ENCODE data around the gene STOM.

The STOM gene

DNA sequence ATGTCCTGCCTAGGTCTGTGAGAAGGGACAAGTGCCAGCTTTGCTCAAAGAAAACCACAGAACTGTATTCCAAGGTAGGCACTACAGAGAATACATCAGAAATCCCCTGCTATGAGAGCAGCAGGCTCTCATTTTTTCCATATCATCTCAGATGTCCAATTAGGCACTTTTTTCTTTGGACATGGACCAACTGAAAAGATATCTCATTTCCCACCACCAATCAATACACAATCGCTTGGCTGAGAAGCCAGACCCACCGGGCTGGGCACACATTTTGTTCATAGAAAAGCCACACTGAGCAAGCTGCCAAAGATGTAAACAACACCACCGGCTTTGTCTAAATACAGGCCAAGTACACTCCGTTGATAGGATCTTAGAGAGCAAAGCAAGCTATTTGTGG, 25.9 kb downstream of the STOM start:
- no peak for ATAC-seq

DNA sequence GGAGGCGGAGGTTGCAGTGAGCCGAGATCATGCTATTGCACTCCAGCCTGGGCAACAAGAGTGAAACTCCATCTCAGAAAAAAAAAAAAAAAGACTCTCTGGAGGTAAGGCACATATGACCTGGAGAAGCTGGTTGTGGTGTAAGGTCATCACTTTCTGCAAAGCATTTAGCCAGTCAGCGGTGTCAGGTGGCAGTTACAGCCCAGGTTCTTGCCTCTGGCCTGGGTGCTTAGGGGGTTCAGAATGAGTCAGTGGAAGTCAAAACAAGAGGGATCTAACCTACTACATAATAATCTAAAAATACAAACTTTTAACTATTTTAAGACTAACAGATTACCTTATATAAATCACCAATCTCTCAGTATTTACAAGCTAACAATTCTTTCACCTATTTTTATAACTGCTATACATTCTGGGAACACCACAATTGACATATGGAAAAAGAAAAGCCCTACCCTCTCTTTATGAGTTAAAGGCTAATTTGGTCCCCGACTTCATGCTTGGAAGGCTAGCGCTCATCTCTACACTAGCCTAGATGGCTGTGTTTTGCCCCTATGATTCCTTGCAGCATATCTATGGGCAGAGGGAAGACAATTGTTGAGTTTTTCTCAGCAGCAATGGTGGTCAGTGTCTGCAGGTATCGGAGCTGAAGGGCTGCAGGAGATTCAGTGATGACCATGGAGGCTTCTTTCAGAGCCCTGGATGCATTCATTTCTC, 29.2 kb downstream of the STOM start:
- ATAC-seq: no peak

DNA sequence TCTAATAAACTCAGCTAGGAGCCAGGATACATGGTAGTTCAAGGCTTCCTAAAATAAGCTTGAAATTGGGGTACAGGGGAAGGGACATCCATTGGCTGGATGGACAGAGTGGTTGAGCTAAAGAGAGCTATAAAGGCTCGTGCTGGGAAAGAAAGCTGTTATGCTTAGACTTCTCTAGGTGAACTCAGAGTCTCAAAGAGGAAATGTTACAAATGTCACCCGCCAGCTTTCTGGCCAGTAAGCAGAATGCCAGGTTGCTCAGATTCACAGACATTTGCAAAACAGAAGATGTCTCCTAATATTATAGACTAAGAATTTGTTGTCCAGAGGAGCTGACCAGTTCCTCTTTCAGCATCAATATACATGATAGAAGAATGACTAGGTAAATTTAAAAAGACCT, 30.6 kb downstream of the STOM start:
- no peak for ATAC-seq

DNA sequence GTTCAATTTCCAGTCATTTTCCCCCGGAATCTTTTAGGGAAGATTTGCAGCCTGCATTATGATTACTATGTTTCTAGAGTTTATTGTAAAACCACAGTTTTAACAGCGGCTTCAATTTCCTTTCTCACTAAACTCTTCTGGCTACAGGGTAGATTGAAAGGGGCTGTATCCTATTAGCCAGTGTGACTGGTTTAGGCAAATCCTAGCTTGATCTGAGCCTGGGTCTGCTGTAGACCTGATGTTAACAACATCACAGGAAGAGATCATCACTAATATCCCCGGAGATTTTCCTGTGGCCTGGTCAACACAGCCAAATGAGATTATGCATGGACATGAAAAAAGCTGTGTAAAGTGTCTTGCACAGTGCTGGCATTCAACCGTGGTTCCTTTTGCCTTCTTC, 33.4 kb downstream of the STOM start:
- no peak for ATAC-seq

DNA sequence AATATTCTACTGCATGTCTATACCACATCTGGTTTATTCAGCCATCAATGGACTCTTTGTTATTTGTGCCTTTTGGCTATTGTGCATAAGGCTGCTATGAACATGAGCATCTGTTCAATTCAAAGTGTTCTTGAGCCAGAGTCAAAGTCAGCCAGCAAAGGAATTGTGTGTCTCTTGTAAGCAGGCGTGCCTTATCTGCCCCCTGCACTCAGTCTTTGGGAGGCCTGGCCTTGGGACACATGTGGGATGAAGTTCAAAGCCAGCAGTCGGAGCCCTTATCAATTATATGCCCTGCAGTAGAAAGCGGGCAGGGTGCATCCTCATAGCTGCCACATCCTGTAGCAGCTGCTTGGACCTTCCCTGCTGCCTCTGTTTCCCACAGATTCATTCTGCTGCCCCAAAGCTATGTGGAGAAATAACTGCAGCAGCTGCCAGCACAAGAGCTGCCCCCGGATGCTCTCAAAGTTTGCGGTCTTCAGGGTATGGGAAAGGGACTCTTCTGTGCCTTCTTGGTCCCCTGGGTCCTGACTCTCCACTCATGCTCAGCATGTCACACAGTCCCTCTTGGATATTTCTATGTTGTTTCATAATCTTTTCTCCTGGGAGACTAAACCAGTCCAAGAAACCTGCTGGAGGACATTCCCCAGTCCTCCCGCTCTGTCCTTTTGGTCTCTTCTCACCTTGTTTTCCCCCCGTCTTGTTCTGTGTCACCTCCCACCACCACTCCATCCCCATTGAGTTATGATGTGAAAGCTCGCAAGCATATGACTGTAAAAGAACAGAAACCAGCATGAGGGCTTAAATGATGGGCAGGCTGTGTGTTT, 35.9 kb downstream of the STOM start:
- no peak for ATAC-seq

DNA sequence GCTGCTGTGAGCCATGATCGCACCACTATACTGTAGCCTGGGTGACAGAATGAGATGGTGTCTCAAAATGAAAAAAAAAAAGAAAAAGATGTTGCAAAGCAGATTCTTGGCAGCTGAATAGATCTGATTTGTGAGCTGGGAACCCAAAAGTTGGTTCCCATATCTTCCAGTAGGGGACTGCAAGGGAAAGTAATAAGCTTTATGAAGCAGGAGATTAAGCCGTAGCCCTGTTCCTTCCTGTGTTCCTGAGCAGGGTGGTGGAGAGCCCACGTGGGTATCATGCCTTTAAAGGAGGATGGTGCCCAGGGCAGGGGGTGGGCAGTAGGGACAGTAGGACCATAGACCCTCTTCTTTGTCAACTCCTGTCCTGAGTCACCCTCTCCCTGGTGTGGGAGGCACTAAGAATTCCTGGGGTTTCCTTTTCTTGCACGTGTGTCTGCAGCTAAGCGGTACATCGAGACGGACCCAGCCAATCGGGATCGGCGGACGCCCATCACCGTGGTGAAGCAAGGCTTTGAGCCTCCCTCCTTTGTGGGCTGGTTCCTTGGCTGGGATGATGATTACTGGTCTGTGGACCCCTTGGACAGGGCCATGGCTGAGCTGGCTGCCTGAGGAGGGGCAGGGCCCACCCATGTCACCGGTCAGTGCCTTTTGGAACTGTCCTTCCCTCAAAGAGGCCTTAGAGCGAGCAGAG, 37.9 kb downstream of the STOM start:
- no peak for ATAC-seq

DNA sequence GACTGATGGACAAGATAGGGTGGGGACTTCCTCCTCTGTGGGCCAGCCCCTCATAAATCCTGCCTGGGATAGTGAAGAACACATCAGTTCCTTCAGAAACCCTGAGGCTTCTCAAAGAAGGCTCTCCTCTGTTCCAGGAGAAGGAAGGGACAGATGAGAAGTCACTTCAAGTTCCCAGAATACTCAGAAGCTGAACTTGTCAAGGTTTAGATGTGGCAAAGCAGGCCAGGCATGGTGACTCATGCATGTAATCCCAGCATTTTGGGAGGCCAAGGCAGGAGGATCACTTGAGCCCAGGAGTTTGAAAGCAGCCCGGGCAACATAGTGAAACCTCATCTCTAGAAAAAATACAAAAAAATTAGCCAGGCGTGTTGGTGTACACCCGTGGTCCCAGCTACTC, 38.5 kb downstream of the STOM start:
- no peak for ATAC-seq

DNA sequence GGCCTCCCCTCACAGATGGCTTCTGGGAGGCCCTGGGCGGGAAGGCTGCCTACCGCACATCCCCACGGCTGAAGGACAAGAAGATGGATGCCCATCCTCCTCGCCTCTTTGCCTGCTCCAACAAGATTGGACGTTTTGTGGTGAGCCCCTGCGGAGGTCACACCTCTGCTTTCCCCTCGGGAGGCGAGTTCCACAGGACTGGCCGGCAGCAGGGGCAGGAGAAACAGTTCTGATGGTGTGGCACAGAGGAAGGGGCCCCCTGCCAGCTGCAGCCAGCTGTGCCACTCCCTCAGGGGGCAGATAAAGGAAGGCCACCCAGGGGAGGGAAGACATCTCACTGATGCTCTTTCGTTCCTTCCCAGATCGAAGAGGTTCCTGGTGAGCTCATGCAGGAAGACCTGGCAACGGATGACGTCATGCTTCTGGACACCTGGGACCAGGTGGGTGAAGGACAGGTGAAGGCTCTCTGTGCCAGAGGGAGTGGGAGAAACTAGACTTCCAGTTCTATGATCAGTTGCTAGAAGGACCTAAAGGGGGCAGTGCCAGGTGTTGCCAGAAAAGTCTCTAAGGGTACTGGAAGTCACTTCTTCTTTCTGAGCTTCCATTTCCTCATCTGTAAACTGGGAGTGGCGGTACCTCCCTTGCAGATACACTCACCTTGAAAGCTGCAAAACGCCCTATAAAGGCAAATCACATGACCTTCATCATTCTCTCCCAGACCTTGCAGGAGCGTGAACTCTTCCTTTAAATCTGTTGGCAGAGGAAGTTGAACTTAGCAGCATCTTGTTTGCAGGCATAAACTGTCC, 41.0 kb downstream of the STOM start:
- no peak for ATAC-seq

DNA sequence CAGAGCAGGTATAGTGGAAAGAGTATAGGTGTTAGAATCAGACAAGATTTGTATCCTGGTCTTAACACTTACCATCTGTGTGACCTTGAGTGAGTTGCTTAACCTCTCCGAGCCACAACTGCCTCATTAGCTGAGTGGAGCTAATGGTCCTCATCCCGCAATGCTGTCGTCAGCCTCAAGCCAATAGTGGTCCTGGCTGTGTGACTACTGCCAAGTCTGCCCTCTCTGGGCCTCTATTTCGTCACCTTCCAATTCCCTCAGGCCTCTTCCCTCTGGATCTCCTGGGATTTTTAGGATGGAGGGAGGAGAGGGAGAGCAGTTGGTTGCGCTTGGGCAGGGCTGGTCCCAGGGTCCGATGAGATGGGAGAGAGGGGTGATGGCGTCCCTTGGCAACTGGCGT, 41.6 kb downstream of the STOM start:
- no peak for ATAC-seq

DNA sequence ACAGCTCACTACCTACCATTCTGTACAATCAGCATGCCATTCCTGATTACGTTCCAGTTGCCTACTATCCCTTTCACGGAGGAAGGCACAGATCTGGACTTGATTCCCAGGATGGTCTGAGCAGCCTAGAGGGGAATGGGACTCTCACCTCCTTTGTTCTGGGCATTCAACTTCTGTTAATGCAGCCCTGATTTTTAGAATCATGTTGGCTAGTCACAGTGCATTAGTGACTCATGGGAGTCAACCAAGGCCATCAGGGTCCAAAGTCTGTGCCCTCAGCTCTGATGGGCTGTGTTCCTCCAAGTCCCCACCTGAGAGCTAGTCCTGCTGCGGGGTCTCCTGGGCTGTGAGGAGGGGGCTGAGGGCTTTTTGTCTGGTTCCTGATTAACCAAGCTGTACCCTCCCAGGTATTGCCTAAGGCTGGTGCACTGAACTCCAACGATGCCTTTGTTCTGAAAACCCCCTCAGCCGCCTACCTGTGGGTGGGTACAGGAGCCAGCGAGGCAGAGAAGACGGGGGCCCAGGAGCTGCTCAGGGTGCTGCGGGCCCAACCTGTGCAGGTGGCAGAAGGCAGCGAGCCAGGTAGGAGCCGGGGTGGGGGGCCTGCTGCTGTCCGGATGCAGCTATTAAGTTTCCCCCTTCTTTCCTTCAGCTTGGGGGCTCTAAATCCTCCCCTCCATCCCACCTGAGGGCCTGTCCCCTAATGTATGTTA, 43.0 kb downstream of the STOM start:
- no peak for ATAC-seq

DNA sequence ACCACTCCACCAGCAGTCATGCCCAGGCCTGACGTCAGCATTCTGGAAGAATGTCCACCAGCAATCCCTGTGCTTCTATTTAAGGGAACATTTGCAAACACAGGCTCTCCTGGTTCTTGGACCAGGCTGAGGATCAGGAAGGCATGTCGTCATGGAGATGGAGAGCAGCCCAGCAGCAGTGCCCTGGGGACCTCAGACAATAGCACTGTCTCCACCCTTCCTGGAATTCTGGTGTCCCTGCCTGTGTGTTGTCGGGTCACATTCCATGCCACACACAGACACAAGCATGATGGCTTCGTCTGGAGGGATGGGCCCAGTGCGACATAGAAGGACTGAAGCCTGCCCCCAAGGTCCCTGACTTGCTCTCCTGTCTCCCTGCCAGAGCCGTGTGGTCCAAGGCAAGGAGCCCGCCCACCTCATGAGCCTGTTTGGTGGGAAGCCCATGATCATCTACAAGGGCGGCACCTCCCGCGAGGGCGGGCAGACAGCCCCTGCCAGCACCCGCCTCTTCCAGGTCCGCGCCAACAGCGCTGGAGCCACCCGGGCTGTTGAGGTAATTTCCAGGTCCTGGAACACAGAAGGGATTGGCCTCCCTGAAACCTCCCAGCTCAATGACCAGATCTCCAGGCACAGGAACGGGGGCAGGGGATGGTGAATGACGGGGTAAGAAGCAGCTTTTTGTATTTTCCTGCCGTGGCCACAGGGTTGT, 43.8 kb downstream of the STOM start:
- no peak for ATAC-seq

DNA sequence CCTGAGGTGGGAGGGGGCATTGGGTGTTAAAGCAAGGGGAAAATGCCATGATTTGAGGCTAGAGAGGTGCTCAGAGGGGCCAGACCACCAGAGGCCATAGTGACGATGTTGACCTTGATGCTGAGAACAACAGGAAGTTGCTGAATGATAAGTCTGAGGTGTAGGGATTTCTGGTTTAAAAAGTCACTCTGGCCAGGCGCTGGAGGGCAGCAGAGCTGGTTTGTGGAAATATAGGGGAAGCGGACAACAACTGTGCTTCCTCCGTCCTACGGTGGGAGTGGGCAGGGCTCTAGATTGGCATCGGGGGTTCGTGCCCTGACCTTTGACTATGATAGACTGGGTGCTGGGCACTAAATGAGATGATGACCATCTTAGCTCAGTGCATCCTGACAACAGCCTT, 44.7 kb downstream of the STOM start:
- no peak for ATAC-seq

DNA sequence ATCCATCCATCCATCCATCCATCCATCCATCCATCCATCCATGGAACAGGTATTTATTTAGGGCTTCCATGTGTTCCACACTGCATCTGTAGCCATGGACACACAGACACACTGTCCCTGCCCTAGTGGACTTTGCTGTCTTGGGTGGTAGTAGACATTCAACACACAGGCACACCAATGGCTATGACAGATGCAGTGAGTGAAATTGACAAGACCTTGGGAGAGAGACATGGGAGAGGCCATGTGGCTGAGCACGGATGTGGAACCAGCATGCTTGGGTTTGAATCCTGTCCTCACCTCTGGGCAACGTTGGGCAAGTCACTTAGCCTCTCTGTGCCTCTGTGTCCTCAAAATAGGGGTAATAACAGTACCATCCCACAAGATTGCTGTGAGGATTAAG, 45.3 kb downstream of the STOM start:
- no peak for ATAC-seq

DNA sequence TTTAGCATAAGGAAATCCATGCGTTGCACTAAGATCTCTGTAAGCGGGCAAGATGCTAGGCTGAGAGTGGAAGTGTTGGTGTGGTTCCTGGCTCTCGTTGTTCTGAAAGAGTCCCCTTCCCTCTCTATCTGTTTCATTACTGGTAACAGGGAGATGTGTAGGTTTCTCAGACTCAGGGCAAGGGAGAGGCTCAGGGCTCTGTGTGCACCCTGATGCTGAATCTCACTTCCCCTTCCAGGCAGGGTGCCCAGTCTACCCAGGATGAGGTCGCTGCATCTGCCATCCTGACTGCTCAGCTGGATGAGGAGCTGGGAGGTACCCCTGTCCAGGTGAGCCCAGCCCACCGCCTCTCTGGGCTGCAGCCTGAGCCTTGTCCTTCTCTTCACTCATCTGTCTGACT, 45.7 kb downstream of the STOM start:
- ATAC-seq: no peak

DNA sequence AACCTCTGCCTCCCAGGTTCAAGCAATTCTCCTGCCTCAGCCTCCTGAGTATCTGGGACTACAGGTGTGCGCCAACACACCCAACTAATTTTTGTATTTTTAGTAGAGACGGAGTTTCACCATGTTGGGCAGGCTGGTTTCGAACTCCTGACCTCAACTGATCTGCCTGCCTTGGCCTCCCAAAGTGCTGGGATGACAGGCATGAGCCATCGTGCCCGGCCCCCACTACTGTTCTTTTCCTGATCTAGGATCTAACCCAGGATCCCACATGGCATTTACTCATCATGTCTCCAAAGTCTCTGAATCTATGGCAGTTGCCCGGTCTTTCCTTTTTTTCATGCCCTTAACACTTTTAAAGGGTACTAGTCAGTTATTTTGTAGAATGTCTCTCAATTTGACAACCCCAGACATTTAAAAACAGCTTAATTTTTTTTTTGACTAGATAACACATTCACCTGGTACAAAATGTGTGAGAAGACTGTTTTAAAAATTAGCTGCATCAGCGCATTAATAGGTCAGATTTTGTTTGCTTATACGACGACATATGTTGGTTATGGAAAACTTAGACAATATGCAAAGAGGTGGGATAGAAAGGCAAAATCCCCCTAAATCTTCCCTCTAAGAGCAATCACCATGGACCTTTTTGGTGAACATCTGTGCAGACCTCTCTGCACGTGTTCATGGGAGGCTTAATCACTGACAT, 46.5 kb downstream of the STOM start:
- ATAC-seq: no peak

DNA sequence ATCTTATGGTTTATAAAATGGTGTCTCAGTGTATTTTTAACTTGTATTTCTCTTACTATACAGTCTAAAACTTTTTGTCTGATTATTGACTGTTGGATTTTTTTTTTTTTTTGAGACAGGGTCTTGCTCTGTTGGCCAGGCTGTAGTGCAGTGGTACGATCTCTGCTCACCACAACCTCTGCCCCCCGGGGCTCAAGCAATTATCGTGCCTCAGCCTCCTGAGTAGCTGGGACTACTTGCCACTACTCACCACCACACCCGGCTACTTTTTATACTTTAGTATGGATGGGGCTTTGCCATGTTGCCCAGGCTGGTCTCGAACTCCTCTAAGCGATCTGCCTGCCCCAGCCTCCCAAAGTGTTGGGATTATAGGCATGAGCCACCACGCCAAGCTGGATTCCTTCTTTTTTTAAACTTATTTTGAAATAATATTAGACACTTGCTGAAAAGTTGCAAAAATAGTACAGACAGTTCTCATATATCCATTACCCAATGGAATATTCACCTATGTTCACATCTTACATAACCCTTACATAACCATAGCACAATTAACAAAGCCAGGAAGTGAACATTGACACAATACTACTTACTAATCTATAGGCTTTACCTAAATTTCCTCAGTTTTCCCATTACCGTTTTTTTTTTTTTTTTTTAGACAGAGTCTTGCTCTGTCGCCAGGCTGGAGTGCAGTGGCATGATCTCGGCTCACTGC, 47.2 kb downstream of the STOM start:
- ATAC-seq: no peak

DNA sequence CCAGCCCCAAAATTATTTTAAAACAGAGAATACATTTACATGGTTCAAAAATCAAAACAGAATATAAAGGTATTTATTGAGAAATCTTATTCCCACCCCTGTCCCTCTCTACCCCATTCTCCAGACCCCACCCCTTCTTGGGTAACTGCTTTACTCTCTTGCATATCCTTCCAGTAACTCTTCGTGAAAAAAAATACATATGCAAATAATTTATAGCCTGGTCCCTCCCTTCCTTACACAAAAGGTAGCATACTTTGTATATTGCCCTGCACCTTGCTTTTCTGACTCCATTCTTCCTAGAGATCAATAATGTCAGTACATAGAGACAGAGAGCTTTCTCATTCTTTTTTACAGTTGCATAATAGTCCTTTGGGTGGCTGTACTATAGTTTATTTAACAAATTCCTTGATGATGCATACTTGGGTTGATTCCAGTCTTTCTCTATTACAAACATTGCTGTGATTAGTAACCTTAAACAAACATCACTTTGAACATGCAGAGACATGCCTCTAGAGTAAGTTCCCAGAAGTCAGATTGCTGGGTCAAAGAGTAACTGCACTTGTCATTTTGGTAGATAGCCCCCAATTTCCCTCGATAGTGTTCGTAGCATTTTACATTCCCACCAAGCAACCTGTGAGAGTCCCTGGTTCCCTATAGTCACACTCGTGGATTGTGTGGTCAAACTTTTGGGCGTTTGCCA, 47.9 kb downstream of the STOM start:
- no peak for ATAC-seq

DNA sequence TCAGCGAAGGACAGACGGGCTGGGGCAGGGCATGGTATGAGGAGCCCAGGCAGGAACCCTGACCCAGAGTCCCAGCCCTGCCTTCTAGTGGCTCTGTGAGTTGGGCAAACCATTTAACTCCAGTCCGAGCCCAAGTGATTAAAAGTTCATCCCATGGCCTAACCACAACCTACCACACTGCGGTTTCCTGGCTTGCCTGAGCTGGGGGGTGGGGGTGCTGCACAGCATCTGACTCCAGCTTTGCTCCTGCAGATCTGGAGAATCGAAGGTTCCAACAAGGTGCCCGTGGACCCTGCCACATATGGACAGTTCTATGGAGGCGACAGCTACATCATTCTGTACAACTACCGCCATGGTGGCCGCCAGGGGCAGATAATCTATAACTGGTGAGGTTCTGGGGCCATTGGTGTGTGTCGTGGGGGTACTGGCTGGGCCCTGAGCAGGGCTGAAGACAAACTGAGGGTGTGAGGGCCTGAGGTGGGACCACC, 49.0 kb downstream of the STOM start:
- no peak for ATAC-seq

DNA sequence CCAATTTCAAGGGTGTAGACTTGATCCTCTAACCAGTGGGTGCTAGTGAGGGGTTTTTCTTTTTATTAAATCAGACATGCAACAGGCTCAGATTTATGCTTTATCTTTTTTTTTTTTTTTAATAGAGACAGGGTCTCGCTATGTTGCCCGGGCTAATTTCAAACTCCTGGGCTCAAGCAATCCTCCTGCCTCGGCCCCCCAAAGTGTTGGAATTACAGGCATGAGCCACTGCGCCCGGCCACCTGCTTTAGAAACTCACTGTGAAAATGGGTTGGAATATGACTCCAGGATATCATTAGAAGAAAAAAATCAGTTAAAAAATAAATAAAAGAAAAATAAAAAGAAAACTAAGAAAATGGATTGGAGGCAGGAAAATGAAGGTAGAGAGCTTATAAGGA, 50.7 kb downstream of the STOM start:
- no peak for ATAC-seq
